Pons (tissue), 1 donor: Measurements from ENCODE around the gene SPIRE2.
A peak's percentile ranks its signal among the peaks of the same experiment; 100 is the strongest.
"Not testable (repeated sequence)": the region's sequence is repeated elsewhere in the genome, so short reads cannot be mapped to it uniquely, and the experiment has no call there.

Experiments used
- DNase-seq: peaks from one replicate; pipeline ENCODE4 v3.0.0-alpha.2; 2016; ENCODE audit warnings: low spot score

The SPIRE2 gene

GRCh38 chr16:89863741-89864526 lies 35.7 kb downstream of the SPIRE2 start:
- DNase-seq, result peak; percentile 66

- no peak for DNase-seq
These were observed 36.2 kb downstream of the SPIRE2 start for GRCh38 chr16:89864527-89864820.

- DNase-seq, result no peak
These were observed 39.6 kb downstream of the SPIRE2 start for GRCh38 chr16:89867918-89868317.

GRCh38 chr16:89869911-89870310 lies 41.6 kb downstream of the SPIRE2 start:
- no peak for DNase-seq

GRCh38 chr16:89870440-89870839 lies 42.2 kb downstream of the SPIRE2 start:
- no peak for DNase-seq

GRCh38 chr16:89871895-89872294 lies 43.6 kb downstream of the SPIRE2 start:
- no peak for DNase-seq

- DNase-seq, result peak; percentile 82
These were observed 45.1 kb downstream of the SPIRE2 start, which contains the start of gene TCF25 for GRCh38 chr16:89873109-89873971. TSS of gene TCF25 (plus strand) at chr16:89873592. CDS start at chr16:89873668, 76 bp downstream.

GRCh38 chr16:89873972-89874689 lies 45.9 kb downstream of the SPIRE2 start:
- DNase-seq, result peak; percentile 94

- not testable (repeated sequence) for DNase-seq
These were observed 50.8 kb downstream of the SPIRE2 start for GRCh38 chr16:89879123-89879522.

GRCh38 chr16:89880477-89881367 lies 52.4 kb downstream of the SPIRE2 start:
- no peak for DNase-seq

- no peak for DNase-seq
These were observed 53.1 kb downstream of the SPIRE2 start for GRCh38 chr16:89881368-89881730.

GRCh38 chr16:89883346-89884040 lies 55.2 kb downstream of the SPIRE2 start:
- DNase-seq, result no peak

- no peak for DNase-seq
These were observed 55.8 kb downstream of the SPIRE2 start for GRCh38 chr16:89884041-89884421.

- DNase-seq, result no peak
These were observed 59.0 kb downstream of the SPIRE2 start for GRCh38 chr16:89887243-89887642.

- DNase-seq, result no peak
These were observed 61.9 kb downstream of the SPIRE2 start for GRCh38 chr16:89890200-89890599.

- DNase-seq, result no peak
These were observed 62.8 kb downstream of the SPIRE2 start for GRCh38 chr16:89890886-89891657.

GRCh38 chr16:89892055-89892630 lies 63.9 kb downstream of the SPIRE2 start:
- no peak for DNase-seq

GRCh38 chr16:89892635-89893034 lies 64.4 kb downstream of the SPIRE2 start:
- DNase-seq, result no peak

GRCh38 chr16:89893642-89894548 lies 65.6 kb downstream of the SPIRE2 start:
- no peak for DNase-seq
